Astrocyte (in vitro differentiated cells and primary cell): ENCODE data around the gene INTS6.

Experiments used
- EZH2 ChIP-seq: IDR thresholded peaks from 2 replicates; pipeline ENCODE4 v1.6.1; 2012; ENCODE audit warnings: mild to moderate bottlenecking, low read length, inconsistent platforms; ENCODE audit not compliant: insufficient read depth
- TF ChIP-seq, protein P1 (sequence below): IDR thresholded peaks from 2 replicates; pipeline ENCODE4 v1.5.1; 2011; ENCODE audit warnings: low read depth, mild to moderate bottlenecking, inconsistent platforms, low read length, moderate library complexity; ENCODE audit not compliant: insufficient read depth

- TF ChIP-seq, protein P1, sequence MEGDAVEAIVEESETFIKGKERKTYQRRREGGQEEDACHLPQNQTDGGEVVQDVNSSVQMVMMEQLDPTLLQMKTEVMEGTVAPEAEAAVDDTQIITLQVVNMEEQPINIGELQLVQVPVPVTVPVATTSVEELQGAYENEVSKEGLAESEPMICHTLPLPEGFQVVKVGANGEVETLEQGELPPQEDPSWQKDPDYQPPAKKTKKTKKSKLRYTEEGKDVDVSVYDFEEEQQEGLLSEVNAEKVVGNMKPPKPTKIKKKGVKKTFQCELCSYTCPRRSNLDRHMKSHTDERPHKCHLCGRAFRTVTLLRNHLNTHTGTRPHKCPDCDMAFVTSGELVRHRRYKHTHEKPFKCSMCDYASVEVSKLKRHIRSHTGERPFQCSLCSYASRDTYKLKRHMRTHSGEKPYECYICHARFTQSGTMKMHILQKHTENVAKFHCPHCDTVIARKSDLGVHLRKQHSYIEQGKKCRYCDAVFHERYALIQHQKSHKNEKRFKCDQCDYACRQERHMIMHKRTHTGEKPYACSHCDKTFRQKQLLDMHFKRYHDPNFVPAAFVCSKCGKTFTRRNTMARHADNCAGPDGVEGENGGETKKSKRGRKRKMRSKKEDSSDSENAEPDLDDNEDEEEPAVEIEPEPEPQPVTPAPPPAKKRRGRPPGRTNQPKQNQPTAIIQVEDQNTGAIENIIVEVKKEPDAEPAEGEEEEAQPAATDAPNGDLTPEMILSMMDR = no peak
- no peak for TF ChIP-seq EZH2
These were observed 36.7 kb downstream of the INTS6 start for GRCh38 chr13:51416107-51416506.
